BE2C (cell line): ENCODE measurements around the gene ADAMTSL1.

Experiments
- DNase-seq: peaks from one replicate; pipeline ENCODE4 v3.0.0-alpha.2; 2020
- H3K27me3 ChIP-seq: fragments of 250-450 bp; sonication (Bioruptor Pico); 2 replicates; pipeline ENCODE4 v1.5.1; 2020; ENCODE audit warnings: mild to moderate bottlenecking
- H3K36me3 ChIP-seq: fragments of 250-450 bp; sonication (Bioruptor Pico); 2 replicates; pipeline ENCODE4 v1.5.1; 2020; ENCODE audit warnings: mild to moderate bottlenecking
- H3K4me1 ChIP-seq: fragments of 250-450 bp; sonication (Bioruptor Pico); 2 replicates; pipeline ENCODE4 v1.5.1; 2020
- H3K4me3 ChIP-seq: 2 replicates; pipeline ENCODE4 v1.5.1; 2011; ENCODE audit warnings: low read depth, low read length
- H3K9me3 ChIP-seq: fragments of 250-450 bp; sonication (Bioruptor Pico); 2 replicates; pipeline ENCODE4 v1.5.1; 2020
- TF ChIP-seq, protein P1 (sequence below): IDR thresholded peaks from 2 replicates; pipeline ENCODE4 v1.5.1; 2012; ENCODE audit warnings: mild to moderate bottlenecking, low read depth, low read length

Gene ADAMTSL1

DNA sequence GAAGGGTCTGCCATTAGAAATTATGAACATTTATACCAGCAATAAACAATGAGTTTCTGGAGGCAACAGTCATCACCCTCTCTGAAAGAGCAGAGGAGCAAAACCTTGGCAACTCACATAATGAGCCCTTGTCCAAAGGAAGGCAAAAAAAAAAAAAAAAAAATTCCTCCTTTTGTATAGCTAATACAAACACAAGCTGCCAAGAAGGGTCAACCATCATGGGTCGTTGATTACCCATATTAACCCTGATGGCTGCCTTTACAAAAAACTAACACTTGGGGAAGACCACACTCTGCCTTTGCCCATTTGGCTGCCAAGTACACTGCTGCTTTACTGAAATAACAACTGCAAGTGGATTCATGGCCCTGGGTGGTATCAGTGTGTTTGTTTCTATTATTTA, 272.7 kb downstream of the ADAMTSL1 start:
- H3K4me1 ChIP-seq: no peaks in the 10 kb centered on the region
- no peak overlapping the region for H3K4me3 ChIP-seq
- no peaks in the 10 kb centered on the region for H3K36me3 ChIP-seq
- no peak for DNase-seq
- no peaks in the 10 kb centered on the region for H3K9me3 ChIP-seq
- TF ChIP-seq, protein P1, sequence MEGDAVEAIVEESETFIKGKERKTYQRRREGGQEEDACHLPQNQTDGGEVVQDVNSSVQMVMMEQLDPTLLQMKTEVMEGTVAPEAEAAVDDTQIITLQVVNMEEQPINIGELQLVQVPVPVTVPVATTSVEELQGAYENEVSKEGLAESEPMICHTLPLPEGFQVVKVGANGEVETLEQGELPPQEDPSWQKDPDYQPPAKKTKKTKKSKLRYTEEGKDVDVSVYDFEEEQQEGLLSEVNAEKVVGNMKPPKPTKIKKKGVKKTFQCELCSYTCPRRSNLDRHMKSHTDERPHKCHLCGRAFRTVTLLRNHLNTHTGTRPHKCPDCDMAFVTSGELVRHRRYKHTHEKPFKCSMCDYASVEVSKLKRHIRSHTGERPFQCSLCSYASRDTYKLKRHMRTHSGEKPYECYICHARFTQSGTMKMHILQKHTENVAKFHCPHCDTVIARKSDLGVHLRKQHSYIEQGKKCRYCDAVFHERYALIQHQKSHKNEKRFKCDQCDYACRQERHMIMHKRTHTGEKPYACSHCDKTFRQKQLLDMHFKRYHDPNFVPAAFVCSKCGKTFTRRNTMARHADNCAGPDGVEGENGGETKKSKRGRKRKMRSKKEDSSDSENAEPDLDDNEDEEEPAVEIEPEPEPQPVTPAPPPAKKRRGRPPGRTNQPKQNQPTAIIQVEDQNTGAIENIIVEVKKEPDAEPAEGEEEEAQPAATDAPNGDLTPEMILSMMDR: no peak
- H3K27me3 ChIP-seq: no peaks in the 10 kb centered on the region

- no peaks in the 10 kb centered on the region for H3K4me1 ChIP-seq
- no peak overlapping the region for H3K4me3 ChIP-seq
- H3K36me3 ChIP-seq: no peaks in the 10 kb centered on the region
- no peaks in the 10 kb centered on the region for H3K9me3 ChIP-seq
- DNase-seq: no peak
- no peaks in the 10 kb centered on the region for H3K27me3 ChIP-seq
- TF ChIP-seq, protein P1: no peak
Measured at GRCh38 chr9:18747595-18747994, 273.6 kb downstream of the ADAMTSL1 start.

DNA sequence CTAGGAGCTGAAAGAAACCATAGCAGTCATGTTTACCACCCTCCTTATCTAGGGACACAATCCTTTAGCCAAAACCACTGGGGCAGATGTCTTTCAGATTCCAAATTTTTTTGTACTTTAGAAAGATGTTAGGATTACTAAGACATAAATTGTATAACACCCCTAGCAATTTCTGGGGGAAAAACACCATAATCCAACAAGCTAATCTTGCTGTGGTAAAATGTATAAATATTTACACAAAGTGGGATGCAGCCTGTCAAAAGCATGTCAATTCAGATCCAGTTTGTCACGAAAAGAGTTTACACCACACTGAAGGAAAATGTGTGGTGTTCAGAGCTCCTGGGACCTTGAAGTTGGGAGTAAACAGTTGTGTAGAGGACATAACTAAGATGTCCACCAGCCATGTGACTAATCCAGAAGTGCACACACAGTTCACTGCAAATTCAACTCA, 274.3 kb downstream of the ADAMTSL1 start:
- no peak for DNase-seq
- Histone ChIP-seq H3K36me3 (no peaks in the 10 kb centered on the region), H3K4me1 (no peaks in the 10 kb centered on the region), H3K27me3 (no peaks in the 10 kb centered on the region), H3K4me3 (no peak overlapping the region), H3K9me3 (no peaks in the 10 kb centered on the region)
- TF ChIP-seq, protein P1: no peak

DNA sequence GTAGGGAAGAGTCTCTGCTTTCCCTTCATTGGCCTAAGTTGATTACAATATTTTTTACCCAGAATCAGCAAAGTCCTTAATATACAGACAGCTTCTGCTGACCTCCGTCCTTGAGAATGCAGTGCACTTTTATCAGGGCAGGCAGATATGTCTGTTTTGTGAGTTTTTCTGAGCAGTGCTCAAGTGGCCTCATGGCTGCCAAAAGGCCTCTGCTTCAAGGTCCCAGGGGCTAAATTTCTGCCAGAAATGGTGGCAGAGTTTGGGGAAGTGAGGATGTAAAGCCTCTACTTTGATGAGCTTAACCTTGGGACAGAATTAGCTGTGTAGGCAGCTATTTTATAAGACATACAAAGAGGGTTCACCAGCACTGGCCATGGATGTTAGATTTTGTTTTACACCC, 275.8 kb downstream of the ADAMTSL1 start:
- no peak for DNase-seq
- TF ChIP-seq, protein P1: no peak

GRCh38 chr9:18753904-18754303, 280.0 kb downstream of the ADAMTSL1 start:
- TF ChIP-seq, protein P1: no peak
- H3K4me3 ChIP-seq: no peak overlapping the region
- no peaks in the 10 kb centered on the region for H3K36me3 ChIP-seq
- H3K4me1 ChIP-seq: no peaks in the 10 kb centered on the region
- no peaks in the 10 kb centered on the region for H3K27me3 ChIP-seq
- no peak for DNase-seq
- no peaks in the 10 kb centered on the region for H3K9me3 ChIP-seq

More for the DNA sequence above, 275.8 kb downstream of the ADAMTSL1 start:
- no peak overlapping the region for H3K4me3 ChIP-seq
- H3K9me3 ChIP-seq: no peaks in the 10 kb centered on the region
- no peaks in the 10 kb centered on the region for H3K36me3 ChIP-seq
- H3K27me3 ChIP-seq: no peaks in the 10 kb centered on the region
- no peaks in the 10 kb centered on the region for H3K4me1 ChIP-seq

- TF ChIP-seq, protein P1: no peak
- Histone ChIP-seq H3K36me3 (no peaks in the 10 kb centered on the region), H3K27me3 (no peaks in the 10 kb centered on the region), H3K4me3 (no peak overlapping the region), H3K4me1 (no peaks in the 10 kb centered on the region), H3K9me3 (no peaks in the 10 kb centered on the region)
- no peak for DNase-seq
Measured at GRCh38 chr9:18754537-18754936, 280.6 kb downstream of the ADAMTSL1 start.
